SK-N-SH (cell line): ENCODE measurements around the gene MS4A15.

Experiments used
- CTCF ChIP-seq: fragments of 200-600 bp; sonication (generic); IDR thresholded peaks from 2 replicates; pipeline ENCODE4 v1.6.1; 2017; ENCODE audit warnings: antibody characterized with exemption, mild to moderate bottlenecking, moderate library complexity
- RAD21 ChIP-seq: IDR thresholded peaks from 2 replicates; pipeline ENCODE4 v1.6.1; 2012; ENCODE audit warnings: mild to moderate bottlenecking, low read length
- SMC3 ChIP-seq: IDR thresholded peaks from 2 replicates; pipeline ENCODE4 v1.6.1; 2012; ENCODE audit warnings: low read depth, low read length, improper control_type of control experiment

GRCh38 chr11:60798631-60799030, 42.0 kb downstream of the MS4A15 start:
- no peak for TF ChIP-seq RAD21
- TF ChIP-seq CTCF, result no peak
- no peak for TF ChIP-seq SMC3
